Measurements from ENCODE around the gene TSHZ2.

The TSHZ2 gene

DNA sequence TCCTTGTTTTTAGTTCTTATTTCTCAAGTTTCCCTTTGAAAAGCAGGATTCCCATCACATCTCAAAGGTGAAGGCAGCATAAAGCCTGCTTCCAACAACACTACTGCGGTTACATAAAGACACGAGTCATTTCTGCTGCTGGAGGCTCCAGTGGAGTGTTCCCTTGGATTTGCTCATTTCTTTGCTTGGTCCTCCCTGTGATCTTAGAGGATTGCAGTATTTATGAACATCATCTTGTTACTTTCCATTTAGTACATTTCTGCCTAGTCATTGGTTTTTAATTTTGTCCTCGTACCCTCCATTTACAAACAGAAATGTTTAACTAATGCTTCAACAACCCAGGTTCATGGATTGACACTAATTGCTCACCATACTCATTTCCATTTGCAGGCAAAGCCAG is 322.6 kb downstream of the TSHZ2 start:
- DNase-seq (ENCODE audit: extremely low read depth, low read depth), result no peak
- TF ChIP-seq, protein P1, sequence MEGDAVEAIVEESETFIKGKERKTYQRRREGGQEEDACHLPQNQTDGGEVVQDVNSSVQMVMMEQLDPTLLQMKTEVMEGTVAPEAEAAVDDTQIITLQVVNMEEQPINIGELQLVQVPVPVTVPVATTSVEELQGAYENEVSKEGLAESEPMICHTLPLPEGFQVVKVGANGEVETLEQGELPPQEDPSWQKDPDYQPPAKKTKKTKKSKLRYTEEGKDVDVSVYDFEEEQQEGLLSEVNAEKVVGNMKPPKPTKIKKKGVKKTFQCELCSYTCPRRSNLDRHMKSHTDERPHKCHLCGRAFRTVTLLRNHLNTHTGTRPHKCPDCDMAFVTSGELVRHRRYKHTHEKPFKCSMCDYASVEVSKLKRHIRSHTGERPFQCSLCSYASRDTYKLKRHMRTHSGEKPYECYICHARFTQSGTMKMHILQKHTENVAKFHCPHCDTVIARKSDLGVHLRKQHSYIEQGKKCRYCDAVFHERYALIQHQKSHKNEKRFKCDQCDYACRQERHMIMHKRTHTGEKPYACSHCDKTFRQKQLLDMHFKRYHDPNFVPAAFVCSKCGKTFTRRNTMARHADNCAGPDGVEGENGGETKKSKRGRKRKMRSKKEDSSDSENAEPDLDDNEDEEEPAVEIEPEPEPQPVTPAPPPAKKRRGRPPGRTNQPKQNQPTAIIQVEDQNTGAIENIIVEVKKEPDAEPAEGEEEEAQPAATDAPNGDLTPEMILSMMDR (IDR thresholded peaks at IDR 0.05; ENCODE audit: low read depth, low read length, missing control alignments), result no peak
- no peak overlapping the region for H3K4me3 ChIP-seq (replicated peaks; ENCODE audit: low read depth, low read length)

DNA sequence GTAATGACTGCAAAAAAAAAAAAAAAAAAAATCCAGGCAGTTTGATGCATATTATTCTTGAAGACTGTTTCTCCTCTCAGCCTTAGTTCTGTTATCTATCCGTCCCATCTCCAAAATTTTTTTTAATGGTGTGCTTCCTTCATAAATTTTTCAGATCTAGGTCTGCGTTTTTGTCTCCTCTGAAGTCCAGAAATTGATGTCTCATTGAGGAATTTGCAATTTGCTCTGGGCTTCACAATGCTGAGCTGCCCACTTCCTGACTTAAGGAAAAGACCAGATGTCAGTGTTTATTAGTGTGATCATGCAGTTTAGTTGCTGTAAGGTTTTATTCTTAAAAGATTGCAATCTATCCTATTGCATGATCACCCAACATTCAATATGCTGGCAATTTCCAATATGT is 323.9 kb downstream of the TSHZ2 start:
- TF ChIP-seq, protein P1 (IDR thresholded peaks at IDR 0.05; ENCODE audit: low read depth, low read length, missing control alignments), result no peak
- no peak overlapping the region for H3K4me3 ChIP-seq (replicated peaks; ENCODE audit: low read depth, low read length)
- DNase-seq (ENCODE audit: extremely low read depth, low read depth), result no peak

DNA sequence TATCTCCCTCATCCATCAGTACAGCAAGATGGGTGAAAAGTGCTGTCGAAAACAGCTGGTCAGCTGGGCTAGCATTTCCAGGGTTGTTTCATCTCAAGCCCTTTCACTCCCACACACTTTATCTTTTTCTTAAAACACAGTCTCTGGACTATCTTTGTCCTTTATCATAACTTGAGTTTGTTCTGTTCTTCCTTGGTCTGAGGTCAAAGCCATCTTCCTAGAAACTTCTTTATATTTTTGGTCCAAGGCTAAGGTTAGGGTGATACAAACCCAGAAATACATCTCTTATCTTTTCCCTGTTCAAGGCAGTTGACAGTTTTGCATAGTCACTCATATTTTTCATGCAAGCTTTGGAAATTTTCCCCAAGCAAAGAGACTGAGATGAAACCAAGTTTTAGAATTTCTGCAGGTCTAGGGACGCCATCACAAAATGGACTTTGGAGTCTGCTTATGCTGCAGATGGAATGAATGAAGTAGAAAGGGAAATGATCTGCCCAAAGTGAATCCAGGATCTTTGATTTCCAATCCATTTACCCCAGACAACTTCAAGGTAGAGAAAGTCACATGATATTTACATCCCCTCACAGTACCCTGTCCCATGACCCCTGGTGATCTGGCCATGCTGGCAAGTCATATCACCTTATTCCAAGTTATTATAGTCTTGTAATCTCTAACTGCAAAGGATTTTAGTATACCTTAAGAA is 324.4 kb downstream of the TSHZ2 start:
- TF ChIP-seq, protein P1 (IDR thresholded peaks at IDR 0.05; ENCODE audit: low read depth, low read length, missing control alignments), result no peak
- no peak overlapping the region for H3K4me3 ChIP-seq (replicated peaks; ENCODE audit: low read depth, low read length)
- no peak for DNase-seq (ENCODE audit: extremely low read depth, low read depth)

DNA sequence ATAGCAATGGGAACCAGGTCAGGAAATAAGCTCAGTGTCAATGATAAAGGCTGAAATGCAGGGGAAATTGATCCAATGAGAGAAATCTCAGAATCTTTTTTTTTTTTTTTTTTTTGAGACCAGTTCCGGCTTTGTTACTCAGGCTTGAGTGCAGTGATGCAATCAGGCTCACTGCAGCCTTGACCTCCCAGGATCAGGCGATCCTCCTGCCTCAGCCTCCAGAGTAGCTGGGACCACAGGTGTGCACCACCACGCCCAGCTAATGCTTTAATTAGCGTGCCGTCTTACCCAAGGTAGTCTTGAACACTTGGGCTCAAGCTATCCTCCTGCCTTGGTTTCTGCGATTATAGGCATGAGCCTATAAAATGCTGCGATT is 325.0 kb downstream of the TSHZ2 start:
- DNase-seq (ENCODE audit: extremely low read depth, low read depth), result no peak
- TF ChIP-seq, protein P1 (IDR thresholded peaks at IDR 0.05; ENCODE audit: low read depth, low read length, missing control alignments), result no peak
- no peak overlapping the region for H3K4me3 ChIP-seq (replicated peaks; ENCODE audit: low read depth, low read length)

DNA sequence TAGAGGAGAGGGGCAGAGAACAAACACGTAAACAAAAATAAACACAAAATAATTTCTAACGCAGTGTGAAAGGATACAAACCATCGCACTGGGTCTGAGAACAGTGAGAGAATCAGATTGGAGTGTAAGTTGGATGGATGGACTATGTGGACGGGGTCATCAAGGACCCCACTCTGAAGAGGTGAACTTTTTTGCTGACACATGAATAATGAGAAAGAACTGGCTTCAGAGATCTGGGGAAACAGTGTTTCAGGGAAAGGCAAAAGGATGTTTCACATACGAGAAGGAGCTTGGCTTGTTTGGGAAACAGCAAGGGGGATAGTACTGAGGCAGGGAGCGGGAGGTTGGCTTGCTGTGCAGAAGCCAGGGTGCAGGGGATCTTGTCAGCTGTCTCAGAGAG is 326.1 kb downstream of the TSHZ2 start:
- TF ChIP-seq, protein P1 (IDR thresholded peaks at IDR 0.05; ENCODE audit: low read depth, low read length, missing control alignments), result no peak
- DNase-seq (ENCODE audit: extremely low read depth, low read depth), result no peak
- no peak overlapping the region for H3K4me3 ChIP-seq (replicated peaks; ENCODE audit: low read depth, low read length)

DNA sequence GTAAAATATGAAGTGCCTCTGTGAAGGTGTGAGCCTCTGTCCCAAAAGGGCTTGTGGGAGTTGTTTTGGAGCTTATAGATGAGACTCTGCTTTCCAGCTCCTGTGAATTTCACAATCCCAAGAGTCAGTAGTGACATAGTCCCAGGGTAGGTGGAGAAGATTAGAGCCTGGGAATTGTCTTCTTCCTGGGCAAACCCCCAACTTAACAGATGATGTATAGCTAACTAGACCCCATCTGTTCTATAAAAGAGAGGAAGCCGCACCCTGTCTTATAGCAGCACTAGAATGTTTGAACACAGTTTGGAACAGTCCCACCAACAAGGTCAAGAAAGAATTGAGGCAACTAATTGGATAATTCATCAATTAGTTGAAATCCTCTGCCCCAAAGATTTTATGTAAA is 326.8 kb downstream of the TSHZ2 start:
- no peak for DNase-seq (ENCODE audit: extremely low read depth, low read depth)
- no peak overlapping the region for H3K4me3 ChIP-seq (replicated peaks; ENCODE audit: low read depth, low read length)
- TF ChIP-seq, protein P1 (IDR thresholded peaks at IDR 0.05; ENCODE audit: low read depth, low read length, missing control alignments), result no peak

DNA sequence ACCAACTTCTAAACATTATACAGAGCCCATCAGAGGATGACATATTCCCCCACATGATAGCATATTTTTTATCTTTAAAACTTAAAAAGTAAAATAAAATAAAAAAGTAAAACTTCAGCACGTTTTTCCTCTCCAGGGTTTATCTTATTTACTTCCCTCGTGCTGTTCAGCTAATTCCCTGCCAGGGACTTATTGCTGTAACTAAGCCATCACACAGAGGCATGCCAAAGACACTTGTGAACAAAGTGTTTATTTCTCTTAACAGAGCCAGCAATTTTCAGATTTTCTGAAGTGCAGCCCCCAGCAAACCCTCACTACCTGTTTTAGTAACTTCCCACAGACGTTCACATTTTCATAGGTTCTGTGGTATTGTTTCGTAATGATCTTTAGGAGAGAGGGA is 327.7 kb downstream of the TSHZ2 start:
- DNase-seq (ENCODE audit: extremely low read depth, low read depth), result no peak
- H3K4me3 ChIP-seq (replicated peaks; ENCODE audit: low read depth, low read length), result no peak overlapping the region
- TF ChIP-seq, protein P1 (IDR thresholded peaks at IDR 0.05; ENCODE audit: low read depth, low read length, missing control alignments), result no peak
